ENCODE measurements around the gene FLT4. TPM values are rescaled to one million over a fixed set of nuclear protein-coding genes. Genes with fewer than 3 reads are reported as not detected.
"Not testable (repeated sequence)": the region's sequence is repeated elsewhere in the genome, so short reads cannot be mapped to it uniquely, and the experiment has no call there.

Gene FLT4
- total RNA-seq, 1 donor = 1.3 TPM

- not testable (repeated sequence) for H3K27me3 ChIP-seq (ENCODE audit: insufficient read depth, low read length); H3K4me3 ChIP-seq (ENCODE audit: low read length); H3K9me3 ChIP-seq (ENCODE audit: low read depth, low read length); H3K4me1 ChIP-seq (ENCODE audit: insufficient read depth, low read length)
Observed at GRCh38 chr5:180678319-180678718, 28.9 kb upstream of the FLT4 start.

- no peaks in the 10 kb centered on the region for H3K9me3 ChIP-seq (ENCODE audit: low read depth, low read length)
- H3K4me1 ChIP-seq (ENCODE audit: insufficient read depth, low read length) = no peaks in the 10 kb centered on the region
- H3K4me3 ChIP-seq (ENCODE audit: low read length) = no peak overlapping the region
- H3K27me3 ChIP-seq (ENCODE audit: insufficient read depth, low read length) = peaks cover 6% of the 10 kb centered on the region
Observed at GRCh38 chr5:180675036-180675635, 25.7 kb upstream of the FLT4 start.

- peak overlapping the region; percentile 28 for H3K4me3 ChIP-seq (ENCODE audit: low read length)
- not testable (repeated sequence) for H3K9me3 ChIP-seq (ENCODE audit: low read depth, low read length); H3K4me1 ChIP-seq (ENCODE audit: insufficient read depth, low read length); H3K27me3 ChIP-seq (ENCODE audit: insufficient read depth, low read length)
Observed at GRCh38 chr5:180674090-180674475, 24.7 kb upstream of the FLT4 start.

- H3K27me3 ChIP-seq (ENCODE audit: insufficient read depth, low read length) = peaks cover 6% of the 10 kb centered on the region
- H3K4me3 ChIP-seq (ENCODE audit: low read length) = peak overlapping the region; percentile 28
- H3K9me3 ChIP-seq (ENCODE audit: low read depth, low read length) = no peaks in the 10 kb centered on the region
- H3K4me1 ChIP-seq (ENCODE audit: insufficient read depth, low read length) = no peaks in the 10 kb centered on the region
Observed at GRCh38 chr5:180673371-180674089, 24.1 kb upstream of the FLT4 start.

- not testable (repeated sequence) for H3K9me3 ChIP-seq (ENCODE audit: low read depth, low read length); H3K4me1 ChIP-seq (ENCODE audit: insufficient read depth, low read length); H3K4me3 ChIP-seq (ENCODE audit: low read length); H3K27me3 ChIP-seq (ENCODE audit: insufficient read depth, low read length)
Observed at GRCh38 chr5:180671958-180672524, 22.6 kb upstream of the FLT4 start.

GRCh38 chr5:180670586-180671359 is 21.4 kb upstream of the FLT4 start:
- Histone ChIP-seq H3K9me3 (ENCODE audit: low read depth, low read length) (no peaks in the 10 kb centered on the region), H3K27me3 (ENCODE audit: insufficient read depth, low read length) (peaks cover 6% of the 10 kb centered on the region), H3K4me1 (ENCODE audit: insufficient read depth, low read length) (no peaks in the 10 kb centered on the region), H3K4me3 (ENCODE audit: low read length) (no peak overlapping the region)

GRCh38 chr5:180670157-180670556 is 20.8 kb upstream of the FLT4 start:
- H3K9me3 ChIP-seq (ENCODE audit: low read depth, low read length) = no peaks in the 10 kb centered on the region
- H3K4me3 ChIP-seq (ENCODE audit: low read length) = no peak overlapping the region
- peaks cover 4% of the 10 kb centered on the region for H3K27me3 ChIP-seq (ENCODE audit: insufficient read depth, low read length)
- H3K4me1 ChIP-seq (ENCODE audit: insufficient read depth, low read length) = no peaks in the 10 kb centered on the region

- H3K4me3 ChIP-seq (ENCODE audit: low read length) = no peak overlapping the region
- no peaks in the 10 kb centered on the region for H3K9me3 ChIP-seq (ENCODE audit: low read depth, low read length)
- no peaks in the 10 kb centered on the region for H3K4me1 ChIP-seq (ENCODE audit: insufficient read depth, low read length)
- H3K27me3 ChIP-seq (ENCODE audit: insufficient read depth, low read length) = no peaks in the 10 kb centered on the region
Observed at GRCh38 chr5:180669661-180670060, 20.3 kb upstream of the FLT4 start.

GRCh38 chr5:180668835-180669596 is 19.6 kb upstream of the FLT4 start:
- H3K27me3 ChIP-seq (ENCODE audit: insufficient read depth, low read length) = no peaks in the 10 kb centered on the region
- H3K9me3 ChIP-seq (ENCODE audit: low read depth, low read length) = no peaks in the 10 kb centered on the region
- H3K4me3 ChIP-seq (ENCODE audit: low read length) = no peak overlapping the region
- H3K4me1 ChIP-seq (ENCODE audit: insufficient read depth, low read length) = no peaks in the 10 kb centered on the region

GRCh38 chr5:180666812-180667211 is 17.4 kb upstream of the FLT4 start:
- no peaks in the 10 kb centered on the region for H3K9me3 ChIP-seq (ENCODE audit: low read depth, low read length)
- peaks cover 2% of the 10 kb centered on the region for H3K27me3 ChIP-seq (ENCODE audit: insufficient read depth, low read length)
- no peak overlapping the region for H3K4me3 ChIP-seq (ENCODE audit: low read length)
- H3K4me1 ChIP-seq (ENCODE audit: insufficient read depth, low read length) = no peaks in the 10 kb centered on the region

GRCh38 chr5:180665682-180666404 is 16.4 kb upstream of the FLT4 start:
- no peaks in the 10 kb centered on the region for H3K9me3 ChIP-seq (ENCODE audit: low read depth, low read length)
- H3K27me3 ChIP-seq (ENCODE audit: insufficient read depth, low read length) = peaks cover 3% of the 10 kb centered on the region
- no peaks in the 10 kb centered on the region for H3K4me1 ChIP-seq (ENCODE audit: insufficient read depth, low read length)
- no peak overlapping the region for H3K4me3 ChIP-seq (ENCODE audit: low read length)

- Histone ChIP-seq H3K9me3 (ENCODE audit: low read depth, low read length) (no peaks in the 10 kb centered on the region), H3K27me3 (ENCODE audit: insufficient read depth, low read length) (peaks cover 14% of the 10 kb centered on the region), H3K4me3 (ENCODE audit: low read length) (no peak overlapping the region), H3K4me1 (ENCODE audit: insufficient read depth, low read length) (no peaks in the 10 kb centered on the region)
Observed at GRCh38 chr5:180658774-180659564, 9.6 kb upstream of the FLT4 start.

GRCh38 chr5:180655243-180655642 is 5.8 kb upstream of the FLT4 start:
- H3K27me3 ChIP-seq (ENCODE audit: insufficient read depth, low read length) = peaks cover 30% of the 10 kb centered on the region
- not testable (repeated sequence) for H3K4me3 ChIP-seq (ENCODE audit: low read length); H3K4me1 ChIP-seq (ENCODE audit: insufficient read depth, low read length); H3K9me3 ChIP-seq (ENCODE audit: low read depth, low read length)

GRCh38 chr5:180652771-180653170 is 3.4 kb upstream of the FLT4 start:
- Histone ChIP-seq H3K4me3 (ENCODE audit: low read length) (no peak overlapping the region), H3K9me3 (ENCODE audit: low read depth, low read length) (no peaks in the 10 kb centered on the region), H3K4me1 (ENCODE audit: insufficient read depth, low read length) (no peaks in the 10 kb centered on the region), H3K27me3 (ENCODE audit: insufficient read depth, low read length) (peaks cover 29% of the 10 kb centered on the region)
